Esophagus muscularis mucosa (tissue), 4 donors: ENCODE data around the gene GPC4. TPM values are rescaled to one million over a fixed set of nuclear protein-coding genes. Genes with fewer than 3 reads are reported as not detected.

Experiments
- DNase-seq: peaks from one replicate; pipeline ENCODE4 v3.0.0-alpha.2; 2017; ENCODE audit errors: extremely low spot score
- H3K27ac ChIP-seq, 4 donors: fragments of 200-600 bp; sonication (generic); replicated peaks in 1 of 4; 1 replicate in 3 of 4; 2 replicates in 1 of 4; pipeline ENCODE4 v1.5.1; 2016 to 2019; ENCODE audit warnings: mild to moderate bottlenecking in 1 of 4
- H3K27me3 ChIP-seq, 4 donors: fragments of 200-600 bp; sonication (generic); one replicate each; pipeline versions ENCODE4 v1.5.1 to v1.6.0; 2016 to 2019
- H3K36me3 ChIP-seq, 4 donors: fragments of 200-600 bp; sonication (generic); one replicate each; pipeline ENCODE4 v1.5.1; 2016 to 2019
- H3K4me1 ChIP-seq, 4 donors: fragments of 200-600 bp; sonication (generic); one replicate each; pipeline ENCODE4 v1.5.1; 2016 to 2019
- H3K4me3 ChIP-seq, 4 donors: fragments of 200-600 bp; sonication (generic); 1 replicate in 2 of 4; 2 replicates in 2 of 4; pipeline ENCODE4 v1.5.1; 2016 to 2019; ENCODE audit warnings: mild to moderate bottlenecking in 4 of 4, moderate library complexity in 1 of 4
- H3K9me3 ChIP-seq, 4 donors: fragments of 200-600 bp; sonication (generic); 1 replicate in 3 of 4; 2 replicates in 1 of 4; pipeline ENCODE4 v1.5.1; 2016 to 2019
- EP300 ChIP-seq: sonication (generic); formaldehyde crosslinking; IDR thresholded peaks from one replicate; pipeline ENCODE4 v1.6.1; 2017; ENCODE audit warnings: antibody characterized with exemption
- POLR2A ChIP-seq: fragments of 450-650 bp; IDR thresholded peaks from one replicate; pipeline ENCODE4 v1.6.1; 2017; ENCODE audit warnings: antibody characterized with exemption, moderate library complexity, mild to moderate bottlenecking, low read depth
- POLR2AphosphoS5 ChIP-seq, 2 donors: sonication (generic); formaldehyde crosslinking; IDR thresholded peaks; one replicate each; pipeline ENCODE4 v1.6.1; 2017; ENCODE audit warnings: antibody characterized with exemption in 2 of 2
- WGBS: methylation state at CpG from one replicate; pipeline ENCODE4 v1.1.5; 2018; 5-methylcytosine and 5-hydroxymethylcytosine counted together
- intact Hi-C: fragments of 100-400 bp; cut with DNase I; formaldehyde crosslinking; loops from one replicate; pipeline ENCODE4 v1.15.1; 2023
- total RNA-seq, 4 donors: library from RNA; depleted of rRNA; stranded (reverse); fragments of >200 nt; gene quantifications; one replicate each; pipeline versions ENCODE4 v1.1.0 to v1.2.1, GENCODE V29; 2016
- TF ChIP-seq, protein P1 (sequence below), 3 experiments: fragments of 200-600 bp in 2 of 3; fragments of 450-650 bp in 1 of 3; sonication (generic) in 2 of 3; IDR thresholded peaks; one replicate each; pipeline ENCODE4 v1.5.1; 2017 to 2019; ENCODE audit warnings: antibody characterized with exemption in 3 of 3, mild to moderate bottlenecking in 2 of 3, moderate library complexity in 1 of 3

GPC4 gene
- total RNA-seq, 4 donors from 2014 or later = 54.3 to 91.2 (median 80.3) TPM

DNA sequence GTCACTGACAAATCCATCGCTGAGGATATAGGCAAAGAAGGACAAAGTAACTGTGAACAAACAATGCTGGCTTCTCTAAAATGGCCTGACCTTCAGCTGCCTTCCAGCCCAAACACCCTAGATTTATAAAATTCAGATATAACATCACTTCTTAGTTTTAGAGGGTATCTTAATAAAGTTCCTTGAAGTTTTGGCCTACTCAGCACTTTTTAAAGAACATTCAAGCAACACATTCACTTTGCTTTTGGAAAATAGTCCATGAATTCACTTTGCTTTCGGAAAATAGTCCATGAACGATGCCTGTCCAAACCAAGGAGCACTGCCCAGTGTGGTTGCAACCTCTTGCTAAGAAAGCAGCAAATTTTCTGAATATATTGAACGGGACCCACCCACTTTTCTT, 142.1 kb downstream of the GPC4 start:
- WGBS = 77% methylated on average over 4 of the region's 4 CpGs
- no peak overlapping the region for H3K4me3 ChIP-seq
- H3K36me3 ChIP-seq = no peaks in the 10 kb centered on the region
- no peaks in the 10 kb centered on the region for H3K4me1 ChIP-seq
- H3K27ac ChIP-seq = no peak overlapping the region
- no peaks in the 10 kb centered on the region for H3K9me3 ChIP-seq
- intact Hi-C loops = no loop called here
- no peak for DNase-seq
- H3K27me3 ChIP-seq = no peaks in the 10 kb centered on the region
- no peak for TF ChIP-seq POLR2AphosphoS5 (IDR thresholded peaks at IDR 0.05)
- TF ChIP-seq, protein P1, sequence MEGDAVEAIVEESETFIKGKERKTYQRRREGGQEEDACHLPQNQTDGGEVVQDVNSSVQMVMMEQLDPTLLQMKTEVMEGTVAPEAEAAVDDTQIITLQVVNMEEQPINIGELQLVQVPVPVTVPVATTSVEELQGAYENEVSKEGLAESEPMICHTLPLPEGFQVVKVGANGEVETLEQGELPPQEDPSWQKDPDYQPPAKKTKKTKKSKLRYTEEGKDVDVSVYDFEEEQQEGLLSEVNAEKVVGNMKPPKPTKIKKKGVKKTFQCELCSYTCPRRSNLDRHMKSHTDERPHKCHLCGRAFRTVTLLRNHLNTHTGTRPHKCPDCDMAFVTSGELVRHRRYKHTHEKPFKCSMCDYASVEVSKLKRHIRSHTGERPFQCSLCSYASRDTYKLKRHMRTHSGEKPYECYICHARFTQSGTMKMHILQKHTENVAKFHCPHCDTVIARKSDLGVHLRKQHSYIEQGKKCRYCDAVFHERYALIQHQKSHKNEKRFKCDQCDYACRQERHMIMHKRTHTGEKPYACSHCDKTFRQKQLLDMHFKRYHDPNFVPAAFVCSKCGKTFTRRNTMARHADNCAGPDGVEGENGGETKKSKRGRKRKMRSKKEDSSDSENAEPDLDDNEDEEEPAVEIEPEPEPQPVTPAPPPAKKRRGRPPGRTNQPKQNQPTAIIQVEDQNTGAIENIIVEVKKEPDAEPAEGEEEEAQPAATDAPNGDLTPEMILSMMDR (IDR thresholded peaks at IDR 0.05) = no peak
- no peak for TF ChIP-seq EP300
- TF ChIP-seq POLR2A = no peak

DNA sequence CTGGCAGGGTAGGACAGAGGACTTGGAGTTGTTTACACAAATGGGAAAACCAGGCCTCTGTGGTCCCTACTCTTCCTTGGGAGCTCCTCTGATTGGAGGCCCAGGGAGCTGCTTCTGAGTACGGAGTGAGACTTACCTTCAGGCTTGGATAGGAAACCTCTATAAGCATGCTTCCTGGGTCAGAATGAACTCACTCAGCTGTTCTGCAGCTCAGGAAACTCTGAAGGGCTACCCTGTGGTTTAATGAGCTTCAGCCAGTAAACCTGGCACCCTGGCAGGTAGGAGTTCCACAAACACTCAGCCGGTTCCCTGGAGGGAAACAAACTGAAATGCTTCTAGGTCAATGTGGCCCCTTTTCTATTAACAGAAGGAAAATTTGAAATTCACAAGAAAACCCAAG, 146.1 kb downstream of the GPC4 start:
- no peaks in the 10 kb centered on the region for H3K9me3 ChIP-seq
- intact Hi-C loops = no loop called here
- no peaks in the 10 kb centered on the region for H3K27me3 ChIP-seq
- no peak for TF ChIP-seq POLR2AphosphoS5 (IDR thresholded peaks at IDR 0.05)
- no peak for TF ChIP-seq POLR2A
- no peak for TF ChIP-seq EP300
- TF ChIP-seq, protein P1 (IDR thresholded peaks at IDR 0.05) = no peak
- 73% methylated on average over 2 of the region's 2 CpGs for WGBS
- no peak overlapping the region for H3K27ac ChIP-seq
- DNase-seq = no peak
- H3K4me3 ChIP-seq = no peak overlapping the region
- H3K4me1 ChIP-seq = peaks cover 0 to 25% (median 15%) of the 10 kb centered on the region in 4 donors
- no peaks in the 10 kb centered on the region for H3K36me3 ChIP-seq

DNA sequence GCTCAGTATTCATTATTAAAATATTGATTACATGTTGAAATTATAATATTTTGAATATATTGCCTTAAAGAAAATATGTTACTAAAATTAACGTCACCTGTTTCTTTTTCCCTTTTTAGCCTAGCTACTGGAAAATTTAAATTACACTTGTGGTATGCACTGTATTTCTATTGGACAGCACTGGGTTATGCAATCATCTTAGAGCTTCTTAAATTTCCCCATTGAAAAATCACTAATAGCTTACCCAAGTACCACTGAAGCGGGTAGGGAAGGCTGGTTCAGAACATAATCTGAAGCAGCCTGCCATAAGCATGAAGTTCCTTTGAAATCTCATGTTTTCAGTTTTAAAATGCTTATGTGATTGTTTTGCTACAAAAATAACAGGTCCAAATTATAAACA, 147.7 kb downstream of the GPC4 start:
- H3K4me3 ChIP-seq = no peak overlapping the region
- no peak overlapping the region for H3K27ac ChIP-seq
- no peaks in the 10 kb centered on the region for H3K27me3 ChIP-seq
- intact Hi-C loops = no loop called here
- DNase-seq = no peak
- H3K36me3 ChIP-seq = no peaks in the 10 kb centered on the region
- WGBS = 89% methylated on average over 2 of the region's 2 CpGs
- H3K9me3 ChIP-seq = no peaks in the 10 kb centered on the region
- peaks cover 0 to 27% (median 17%) of the 10 kb centered on the region in 4 donors for H3K4me1 ChIP-seq
- no peak for TF ChIP-seq POLR2A
- TF ChIP-seq, protein P1 (IDR thresholded peaks at IDR 0.05) = no peak
- no peak for TF ChIP-seq POLR2AphosphoS5 (IDR thresholded peaks at IDR 0.05)
- no peak for TF ChIP-seq EP300

DNA sequence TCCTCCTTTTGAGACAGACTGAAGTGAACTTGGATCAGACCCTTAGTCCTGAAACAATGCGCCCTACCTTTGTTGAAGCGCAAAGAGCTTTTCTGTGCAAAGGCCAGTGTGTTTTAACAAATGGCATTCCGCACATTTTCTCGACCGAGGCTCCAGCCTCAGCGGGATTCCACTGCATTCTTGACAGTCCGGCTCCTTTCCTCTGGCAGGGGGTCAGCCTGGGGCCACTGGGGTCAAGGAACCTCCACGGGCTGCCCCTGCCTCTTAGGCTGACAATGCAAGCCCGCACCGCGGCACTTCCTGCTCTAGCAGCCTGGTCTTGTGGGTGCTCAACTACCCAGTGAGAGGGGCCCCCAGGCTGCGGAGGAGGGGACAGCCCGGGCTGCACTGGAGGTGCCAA, 150.0 kb downstream of the GPC4 start:
- Histone ChIP-seq H3K4me1 (peaks cover 0 to 31% (median 18%) of the 10 kb centered on the region in 4 donors), H3K27ac (peak overlapping the region; percentile 10 to 63 (median 56)), H3K27me3 (no peaks in the 10 kb centered on the region), H3K9me3 (no peaks in the 10 kb centered on the region), H3K36me3 (no peaks in the 10 kb centered on the region), H3K4me3 (no peak overlapping the region)
- no peak for DNase-seq
- WGBS = 43% methylated on average over 8 of the region's 13 CpGs
- intact Hi-C loops = no loop called here
- TF ChIP-seq POLR2A = no peak
- TF ChIP-seq, protein P1 (IDR thresholded peaks at IDR 0.05) = no peak
- no peak for TF ChIP-seq EP300
- no peak for TF ChIP-seq POLR2AphosphoS5 (IDR thresholded peaks at IDR 0.05)

DNA sequence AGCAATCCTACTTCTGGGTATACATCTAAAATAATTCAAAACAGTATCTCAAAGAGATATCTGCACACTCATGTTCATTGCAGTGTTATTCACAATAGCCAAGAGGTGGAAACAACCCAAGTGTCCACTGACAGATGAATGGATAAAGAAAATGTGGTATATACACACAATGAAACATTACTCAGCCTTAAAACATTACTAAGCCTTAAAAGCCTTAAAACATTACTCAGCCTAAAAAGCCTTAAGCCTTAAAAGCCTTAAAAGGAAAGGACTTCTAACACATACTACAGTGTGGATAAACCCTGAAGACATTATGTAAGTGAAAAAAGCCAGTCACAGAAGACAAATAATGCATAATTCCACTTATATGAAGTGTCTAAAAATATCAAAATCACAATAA, 156.8 kb downstream of the GPC4 start:
- no peak overlapping the region for H3K4me3 ChIP-seq
- peaks cover 0 to 32% (median 7%) of the 10 kb centered on the region in 4 donors for H3K4me1 ChIP-seq
- no peaks in the 10 kb centered on the region for H3K9me3 ChIP-seq
- peak overlapping the region; percentile 52 to 67 (median 56) for H3K27ac ChIP-seq
- no peak for DNase-seq
- H3K27me3 ChIP-seq = no peaks in the 10 kb centered on the region
- TF ChIP-seq POLR2A = no peak
- no peak for TF ChIP-seq EP300
- TF ChIP-seq, protein P1 (IDR thresholded peaks at IDR 0.05) = no peak
- no peak for TF ChIP-seq POLR2AphosphoS5 (IDR thresholded peaks at IDR 0.05)
- no peaks in the 10 kb centered on the region for H3K36me3 ChIP-seq
- intact Hi-C loops = loop anchor here (10.0 kb wide), 1 partner anchor 156 kb away; the partner anchor contains the start of gene GPC4
